GM12875 (cell line): ENCODE results near the gene EGFL7.

Experiments
- H3K4me3 ChIP-seq: one replicate; pipeline ENCODE4 v1.5.1; 2011; ENCODE audit warnings: low read depth, low read length, control low read depth
- CTCF ChIP-seq: IDR thresholded peaks from 2 replicates; pipeline ENCODE4 v1.5.1; 2011; ENCODE audit warnings: low read depth, mild to moderate bottlenecking, control low read depth, inconsistent platforms, low read length, moderate library complexity, borderline replicate concordance; ENCODE audit not compliant: insufficient read depth

The EGFL7 gene

GRCh38 chr9:136662656-136663581 is at the start of gene EGFL7:
Gene EGFL7 (plus strand): TSS chr9:136662916. CDS start chr9:136668283, 5,367 bp downstream.
- H3K4me3 ChIP-seq = no peak within 1 kb of the TSS
- TF ChIP-seq CTCF = no peak

GRCh38 chr9:136613824-136614371 is 48.8 kb upstream of the EGFL7 start:
- H3K4me3 ChIP-seq = no peak overlapping the region
- no peak for TF ChIP-seq CTCF

- no peak for TF ChIP-seq CTCF
- H3K4me3 ChIP-seq = no peak overlapping the region
Measured at GRCh38 chr9:136614372-136614922, 48.3 kb upstream of the EGFL7 start.

GRCh38 chr9:136614967-136615623 is 47.6 kb upstream of the EGFL7 start:
- H3K4me3 ChIP-seq = no peak overlapping the region
- TF ChIP-seq CTCF = no peak

GRCh38 chr9:136615631-136616306 is 46.9 kb upstream of the EGFL7 start:
- no peak overlapping the region for H3K4me3 ChIP-seq
- TF ChIP-seq CTCF = no peak

GRCh38 chr9:136616307-136616635 is 46.4 kb upstream of the EGFL7 start:
- TF ChIP-seq CTCF = no peak
- no peak overlapping the region for H3K4me3 ChIP-seq
